Stimulated activated CD8-positive, alpha-beta memory T cell treated with anti-CD3 and anti-CD28 coated beads, Interleukin-7, amount 100 ng/mL, for 24 hours (primary cell): ENCODE results near the gene PPP1R9A.
"Not testable (repeated sequence)": the region's sequence is repeated elsewhere in the genome, so short reads cannot be mapped to it uniquely, and the experiment has no call there.

ENCODE experiments used
- DNase-seq: peaks from one replicate; pipeline ENCODE4 v3.0.0-alpha.2; 2020; ENCODE audit warnings: low read depth

Gene PPP1R9A

GRCh38 chr7:94980418-94981142, 73.2 kb downstream of the PPP1R9A start:
- DNase-seq, result no peak

GRCh38 chr7:94995921-94996320, 88.5 kb downstream of the PPP1R9A start:
- no peak for DNase-seq

GRCh38 chr7:94996369-94996768, 89.0 kb downstream of the PPP1R9A start:
- DNase-seq, result no peak

GRCh38 chr7:94997547-94997946, 90.2 kb downstream of the PPP1R9A start:
- DNase-seq, result no peak

GRCh38 chr7:94998266-94999068, 91.1 kb downstream of the PPP1R9A start:
- DNase-seq, result no peak

GRCh38 chr7:94999069-94999351, 91.6 kb downstream of the PPP1R9A start:
- DNase-seq, result no peak

GRCh38 chr7:94999601-95000000, 92.2 kb downstream of the PPP1R9A start:
- DNase-seq, result not testable (repeated sequence)

- no peak for DNase-seq
These were observed 93.9 kb downstream of the PPP1R9A start for GRCh38 chr7:95001258-95001657.

GRCh38 chr7:95001815-95002561, 94.6 kb downstream of the PPP1R9A start:
- no peak for DNase-seq

- no peak for DNase-seq
These were observed 95.4 kb downstream of the PPP1R9A start for GRCh38 chr7:95002775-95003174.

GRCh38 chr7:95004618-95005247, 97.3 kb downstream of the PPP1R9A start:
- DNase-seq, result no peak

GRCh38 chr7:95006010-95006409, 98.6 kb downstream of the PPP1R9A start:
- DNase-seq, result no peak

GRCh38 chr7:95008773-95009172, 101.4 kb downstream of the PPP1R9A start:
- not testable (repeated sequence) for DNase-seq

GRCh38 chr7:95011146-95011928, 103.9 kb downstream of the PPP1R9A start:
- no peak for DNase-seq

GRCh38 chr7:95011995-95012394, 104.6 kb downstream of the PPP1R9A start:
- no peak for DNase-seq

- DNase-seq, result no peak
These were observed 110.6 kb downstream of the PPP1R9A start for GRCh38 chr7:95018021-95018420.

GRCh38 chr7:95026018-95026417, 118.6 kb downstream of the PPP1R9A start:
- DNase-seq, result no peak

- DNase-seq, result no peak
These were observed 119.2 kb downstream of the PPP1R9A start for GRCh38 chr7:95026421-95027072.

- DNase-seq, result no peak
These were observed 120.0 kb downstream of the PPP1R9A start for GRCh38 chr7:95027234-95027872.

- DNase-seq, result no peak
These were observed 121.3 kb downstream of the PPP1R9A start for GRCh38 chr7:95028683-95029082.

- no peak for DNase-seq
These were observed 127.9 kb downstream of the PPP1R9A start for GRCh38 chr7:95035295-95035694.
